Measurements from ENCODE around the gene EP400. TPM values are rescaled to one million over a fixed set of nuclear protein-coding genes. Genes with fewer than 3 reads are reported as not detected.

Gene EP400
- total RNA-seq, 1 donor from 2014 or later, result 35.9 TPM

DNA sequence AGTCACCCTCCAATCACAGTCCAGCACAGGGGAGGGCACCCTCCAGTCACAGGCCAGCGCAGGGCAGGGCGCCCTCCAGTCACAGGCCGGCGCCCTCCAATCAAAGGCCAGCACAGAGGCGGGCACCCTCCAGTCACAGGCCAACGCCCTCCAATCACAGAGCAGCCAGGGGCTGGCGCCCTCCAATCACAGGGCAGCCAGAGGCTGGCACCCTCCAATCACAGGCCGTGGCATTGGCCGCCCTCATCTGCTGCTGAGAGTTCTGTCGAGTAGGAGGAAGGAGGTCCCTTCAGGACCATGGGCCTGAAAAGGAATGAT lies 167.8 kb downstream of the EP400 start:
- H3K36me3 Mint-ChIP-seq (ENCODE audit: low read depth), result peaks cover 29% of the 10 kb centered on the region
- no peak overlapping the region for H3K27ac Mint-ChIP-seq (ENCODE audit: unreplicated experiment)
- H3K9me3 Mint-ChIP-seq (ENCODE audit: low read depth), result no peaks in the 10 kb centered on the region
- H3K4me3 Mint-ChIP-seq (ENCODE audit: unreplicated experiment), result no peak overlapping the region
- H3K27me3 Mint-ChIP-seq (ENCODE audit: low read depth), result no peaks in the 10 kb centered on the region
- DNase-seq (ENCODE audit: low spot score), result no peak
- TF ChIP-seq, protein P1, sequence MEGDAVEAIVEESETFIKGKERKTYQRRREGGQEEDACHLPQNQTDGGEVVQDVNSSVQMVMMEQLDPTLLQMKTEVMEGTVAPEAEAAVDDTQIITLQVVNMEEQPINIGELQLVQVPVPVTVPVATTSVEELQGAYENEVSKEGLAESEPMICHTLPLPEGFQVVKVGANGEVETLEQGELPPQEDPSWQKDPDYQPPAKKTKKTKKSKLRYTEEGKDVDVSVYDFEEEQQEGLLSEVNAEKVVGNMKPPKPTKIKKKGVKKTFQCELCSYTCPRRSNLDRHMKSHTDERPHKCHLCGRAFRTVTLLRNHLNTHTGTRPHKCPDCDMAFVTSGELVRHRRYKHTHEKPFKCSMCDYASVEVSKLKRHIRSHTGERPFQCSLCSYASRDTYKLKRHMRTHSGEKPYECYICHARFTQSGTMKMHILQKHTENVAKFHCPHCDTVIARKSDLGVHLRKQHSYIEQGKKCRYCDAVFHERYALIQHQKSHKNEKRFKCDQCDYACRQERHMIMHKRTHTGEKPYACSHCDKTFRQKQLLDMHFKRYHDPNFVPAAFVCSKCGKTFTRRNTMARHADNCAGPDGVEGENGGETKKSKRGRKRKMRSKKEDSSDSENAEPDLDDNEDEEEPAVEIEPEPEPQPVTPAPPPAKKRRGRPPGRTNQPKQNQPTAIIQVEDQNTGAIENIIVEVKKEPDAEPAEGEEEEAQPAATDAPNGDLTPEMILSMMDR (IDR thresholded peaks at IDR 0.05), result no peak
- no peaks in the 10 kb centered on the region for H3K4me1 Mint-ChIP-seq (ENCODE audit: low read depth)

DNA sequence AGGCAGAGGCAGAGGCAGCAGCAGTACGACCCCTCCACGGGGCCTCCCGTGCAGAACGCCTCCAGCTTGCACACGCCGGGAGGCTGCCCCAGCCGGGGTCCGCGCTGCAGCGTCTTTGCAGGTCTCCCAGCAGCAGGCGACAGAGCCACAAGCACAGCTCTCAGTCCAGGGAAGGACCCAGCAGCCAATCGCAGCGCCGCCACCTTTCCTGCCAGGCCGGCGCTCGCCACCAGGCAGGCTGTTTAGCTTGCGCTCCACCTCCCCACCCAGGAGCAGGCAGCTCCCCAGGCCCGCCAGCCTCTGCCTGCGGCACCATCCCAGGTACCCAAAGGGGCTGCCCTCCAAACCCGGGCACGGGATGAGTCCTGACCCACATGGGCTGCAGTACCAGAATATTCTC lies 169.1 kb downstream of the EP400 start:
- TF ChIP-seq, protein P1 (IDR thresholded peaks at IDR 0.05), result no peak

DNA sequence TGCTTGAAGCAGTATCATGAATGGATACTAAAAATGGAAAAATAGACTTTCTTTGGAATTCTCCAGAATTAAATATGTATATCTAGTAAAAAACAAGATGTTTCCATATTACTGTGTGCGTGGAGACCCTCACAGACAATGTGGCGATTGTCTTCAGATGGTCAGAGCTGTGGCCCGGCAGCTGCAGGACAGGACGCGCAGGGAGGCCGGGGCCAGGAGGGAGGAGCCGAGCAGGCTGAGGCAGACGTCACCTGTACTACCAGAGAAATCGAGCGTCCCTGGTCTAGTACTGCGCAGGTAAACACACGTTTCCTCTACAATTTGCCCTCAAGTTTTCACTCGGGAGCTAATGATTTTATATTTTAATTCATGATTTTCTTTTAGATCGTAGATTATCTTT lies 171.5 kb downstream of the EP400 start:
- no peak overlapping the region for H3K4me3 Mint-ChIP-seq (ENCODE audit: unreplicated experiment)
- DNase-seq (ENCODE audit: low spot score), result no peak
- no peak overlapping the region for H3K27ac Mint-ChIP-seq (ENCODE audit: unreplicated experiment)
- H3K27me3 Mint-ChIP-seq (ENCODE audit: low read depth), result no peaks in the 10 kb centered on the region
- TF ChIP-seq, protein P1 (IDR thresholded peaks at IDR 0.05), result no peak
- H3K4me1 Mint-ChIP-seq (ENCODE audit: low read depth), result no peaks in the 10 kb centered on the region
- no peaks in the 10 kb centered on the region for H3K9me3 Mint-ChIP-seq (ENCODE audit: low read depth)
- H3K36me3 Mint-ChIP-seq (ENCODE audit: low read depth), result peaks cover 31% of the 10 kb centered on the region

More for the DNA sequence above, 169.1 kb downstream of the EP400 start:
- Mint-ChIP-seq H3K27ac (ENCODE audit: unreplicated experiment) (no peak overlapping the region), H3K27me3 (ENCODE audit: low read depth) (no peaks in the 10 kb centered on the region), H3K4me3 (ENCODE audit: unreplicated experiment) (no peak overlapping the region), H3K36me3 (ENCODE audit: low read depth) (peaks cover 27% of the 10 kb centered on the region), H3K4me1 (ENCODE audit: low read depth) (no peaks in the 10 kb centered on the region), H3K9me3 (ENCODE audit: low read depth) (no peaks in the 10 kb centered on the region)
- no peak for DNase-seq (ENCODE audit: low spot score)

DNA sequence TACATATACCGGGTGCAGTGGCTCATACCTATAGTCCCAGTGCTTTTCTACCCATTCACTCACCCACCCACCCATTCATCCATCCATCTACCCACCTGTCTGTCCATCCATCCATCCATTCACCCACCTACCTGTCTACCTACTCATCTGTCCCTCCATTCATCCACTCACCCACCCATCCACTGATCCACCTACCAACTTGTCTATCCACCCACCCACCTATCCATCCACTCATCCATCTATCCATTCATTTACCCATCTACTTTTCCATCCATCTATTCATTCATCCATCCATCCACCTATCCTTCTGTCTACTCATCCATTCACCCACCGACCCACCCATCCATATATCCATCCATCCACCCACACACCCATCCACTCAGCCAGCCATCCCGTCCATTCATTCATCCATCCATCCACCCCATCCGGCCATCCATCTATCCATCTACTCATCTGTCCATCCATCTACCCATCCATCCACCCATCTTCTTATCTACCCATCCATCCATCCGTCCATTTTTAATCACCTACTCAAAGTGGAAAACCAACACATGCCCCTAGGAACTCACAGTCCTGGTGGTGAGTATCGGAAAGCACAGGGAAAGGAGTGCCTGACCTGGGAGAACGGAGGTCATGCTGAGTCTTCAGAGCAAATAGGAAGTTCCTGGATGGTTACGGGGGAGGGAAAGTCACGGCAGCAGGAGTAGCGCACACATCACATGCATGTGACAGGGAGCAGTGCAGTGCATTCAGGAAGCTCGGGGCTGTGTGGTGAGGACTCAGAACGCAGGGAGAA lies 174.4 kb downstream of the EP400 start:
- DNase-seq (ENCODE audit: low spot score), result no peak
- no peaks in the 10 kb centered on the region for H3K27me3 Mint-ChIP-seq (ENCODE audit: low read depth)
- no peak overlapping the region for H3K4me3 Mint-ChIP-seq (ENCODE audit: unreplicated experiment)
- TF ChIP-seq, protein P1 (IDR thresholded peaks at IDR 0.05), result no peak
- H3K9me3 Mint-ChIP-seq (ENCODE audit: low read depth), result peaks cover 13% of the 10 kb centered on the region
- peaks cover 56% of the 10 kb centered on the region for H3K36me3 Mint-ChIP-seq (ENCODE audit: low read depth)
- no peak overlapping the region for H3K27ac Mint-ChIP-seq (ENCODE audit: unreplicated experiment)
- H3K4me1 Mint-ChIP-seq (ENCODE audit: low read depth), result no peaks in the 10 kb centered on the region

DNA sequence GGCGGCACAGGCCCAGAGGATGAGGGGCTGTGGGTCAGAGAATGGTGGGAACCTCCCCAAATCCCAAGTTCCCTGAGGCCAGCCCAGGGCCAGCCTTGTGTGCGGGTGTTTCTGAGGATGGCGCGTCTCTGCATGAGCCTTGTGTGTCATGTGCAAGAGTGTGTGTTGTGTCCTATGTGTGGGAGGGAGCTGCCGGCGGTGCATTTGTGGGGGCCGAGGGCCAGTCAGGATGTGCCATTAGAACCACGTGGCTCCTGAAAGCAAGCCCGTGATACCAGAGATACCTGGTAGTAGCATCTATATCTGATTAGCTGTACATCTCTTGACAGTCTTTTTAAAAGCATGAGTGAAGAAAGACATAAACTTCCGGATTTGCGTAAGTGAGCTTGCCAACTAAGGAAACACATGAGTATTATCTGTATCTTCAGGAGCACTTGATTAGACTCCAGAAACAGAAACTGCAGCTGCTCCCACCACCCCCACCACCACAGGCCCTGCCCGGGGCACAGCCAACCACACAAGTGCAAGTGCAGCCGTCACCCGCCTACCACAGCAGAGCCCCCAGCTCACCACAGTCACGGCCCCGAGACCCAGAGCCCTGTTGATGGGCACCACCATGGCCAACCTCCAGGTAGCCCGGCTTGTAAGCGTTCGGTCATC lies 175.2 kb downstream of the EP400 start:
- no peaks in the 10 kb centered on the region for H3K4me1 Mint-ChIP-seq (ENCODE audit: low read depth)
- no peak overlapping the region for H3K27ac Mint-ChIP-seq (ENCODE audit: unreplicated experiment)
- peaks cover 13% of the 10 kb centered on the region for H3K9me3 Mint-ChIP-seq (ENCODE audit: low read depth)
- peaks cover 60% of the 10 kb centered on the region for H3K36me3 Mint-ChIP-seq (ENCODE audit: low read depth)
- no peak overlapping the region for H3K4me3 Mint-ChIP-seq (ENCODE audit: unreplicated experiment)
- TF ChIP-seq, protein P1 (IDR thresholded peaks at IDR 0.05), result no peak
- H3K27me3 Mint-ChIP-seq (ENCODE audit: low read depth), result no peaks in the 10 kb centered on the region
- DNase-seq (ENCODE audit: low spot score), result no peak

Data from chondrocyte (in vitro differentiated cells).